Measurements from ENCODE around the gene FLNC.

DNA sequence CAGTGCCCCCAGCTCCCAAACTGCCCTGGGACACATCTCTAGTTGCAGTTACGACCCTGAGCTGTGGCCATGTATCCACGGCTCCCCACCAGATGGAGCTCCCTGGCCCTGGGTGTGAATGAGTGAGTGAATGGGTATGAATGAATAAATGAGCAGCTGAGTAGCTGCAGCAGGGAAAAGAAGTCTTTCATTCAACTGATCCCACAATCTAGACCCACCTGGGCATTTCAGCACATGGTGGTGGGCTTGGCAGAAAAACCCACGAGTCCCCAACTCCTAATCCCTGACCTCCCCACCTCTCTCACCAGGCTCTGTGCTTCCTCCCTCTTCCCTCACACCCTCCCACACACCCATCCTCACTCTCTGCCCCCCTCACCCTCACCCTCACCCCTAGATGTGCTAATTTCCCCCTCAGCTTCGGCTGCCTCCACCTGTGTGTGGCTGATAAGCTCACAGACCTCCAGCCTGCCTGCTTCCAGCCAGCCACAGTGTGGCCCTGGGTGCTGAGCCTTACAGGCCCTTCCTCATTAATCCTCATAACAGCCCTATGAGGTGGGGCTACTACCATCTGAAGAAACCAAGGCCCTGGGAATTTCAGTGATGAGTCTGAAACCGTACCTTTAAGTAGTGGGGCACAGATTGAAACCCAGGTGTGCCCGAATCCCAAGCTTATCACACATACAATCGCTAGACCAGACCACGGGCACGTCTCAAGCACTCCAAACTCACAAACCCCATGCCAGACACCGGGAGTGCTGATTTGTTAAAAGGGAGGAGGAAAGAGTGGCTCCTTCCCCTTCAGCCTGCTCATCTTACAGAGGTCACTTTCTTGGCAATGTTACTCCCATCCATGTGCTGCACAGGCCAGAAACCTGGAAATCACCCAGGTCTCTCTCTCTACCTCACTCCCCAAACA is 30.2 kb downstream of the FLNC start:
- TF ChIP-seq, protein P1, sequence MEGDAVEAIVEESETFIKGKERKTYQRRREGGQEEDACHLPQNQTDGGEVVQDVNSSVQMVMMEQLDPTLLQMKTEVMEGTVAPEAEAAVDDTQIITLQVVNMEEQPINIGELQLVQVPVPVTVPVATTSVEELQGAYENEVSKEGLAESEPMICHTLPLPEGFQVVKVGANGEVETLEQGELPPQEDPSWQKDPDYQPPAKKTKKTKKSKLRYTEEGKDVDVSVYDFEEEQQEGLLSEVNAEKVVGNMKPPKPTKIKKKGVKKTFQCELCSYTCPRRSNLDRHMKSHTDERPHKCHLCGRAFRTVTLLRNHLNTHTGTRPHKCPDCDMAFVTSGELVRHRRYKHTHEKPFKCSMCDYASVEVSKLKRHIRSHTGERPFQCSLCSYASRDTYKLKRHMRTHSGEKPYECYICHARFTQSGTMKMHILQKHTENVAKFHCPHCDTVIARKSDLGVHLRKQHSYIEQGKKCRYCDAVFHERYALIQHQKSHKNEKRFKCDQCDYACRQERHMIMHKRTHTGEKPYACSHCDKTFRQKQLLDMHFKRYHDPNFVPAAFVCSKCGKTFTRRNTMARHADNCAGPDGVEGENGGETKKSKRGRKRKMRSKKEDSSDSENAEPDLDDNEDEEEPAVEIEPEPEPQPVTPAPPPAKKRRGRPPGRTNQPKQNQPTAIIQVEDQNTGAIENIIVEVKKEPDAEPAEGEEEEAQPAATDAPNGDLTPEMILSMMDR (IDR thresholded peaks at IDR 0.05; ENCODE audit: insufficient read depth, low read length, poor library complexity, severe bottlenecking), result no peak
- no peak for TF ChIP-seq EZH2phosphoT487 (conservative IDR thresholded peaks at IDR 0.05; ENCODE audit: low read length)

All from SU-DHL-6 (cell line).